ENCODE results near the gene PFKFB1. TPM values are rescaled to one million over a fixed set of nuclear protein-coding genes. Genes with fewer than 3 reads are reported as not detected.

The PFKFB1 gene
- polyA plus RNA-seq, 1 experiment = not detected

GRCh38 chrX:54934890-54935289, 59.1 kb downstream of the PFKFB1 start:
- no peaks in the 10 kb centered on the region for H3K9me3 ChIP-seq (ENCODE audit: control insufficient read depth, insufficient read depth, low read length)
- no peaks in the 10 kb centered on the region for H3K27me3 ChIP-seq (ENCODE audit: control insufficient read depth, insufficient read depth, low read length)
- ChIA-PET POLR2A (no interaction called here), CTCF (no interaction called here)
- TF ChIP-seq, protein P1, sequence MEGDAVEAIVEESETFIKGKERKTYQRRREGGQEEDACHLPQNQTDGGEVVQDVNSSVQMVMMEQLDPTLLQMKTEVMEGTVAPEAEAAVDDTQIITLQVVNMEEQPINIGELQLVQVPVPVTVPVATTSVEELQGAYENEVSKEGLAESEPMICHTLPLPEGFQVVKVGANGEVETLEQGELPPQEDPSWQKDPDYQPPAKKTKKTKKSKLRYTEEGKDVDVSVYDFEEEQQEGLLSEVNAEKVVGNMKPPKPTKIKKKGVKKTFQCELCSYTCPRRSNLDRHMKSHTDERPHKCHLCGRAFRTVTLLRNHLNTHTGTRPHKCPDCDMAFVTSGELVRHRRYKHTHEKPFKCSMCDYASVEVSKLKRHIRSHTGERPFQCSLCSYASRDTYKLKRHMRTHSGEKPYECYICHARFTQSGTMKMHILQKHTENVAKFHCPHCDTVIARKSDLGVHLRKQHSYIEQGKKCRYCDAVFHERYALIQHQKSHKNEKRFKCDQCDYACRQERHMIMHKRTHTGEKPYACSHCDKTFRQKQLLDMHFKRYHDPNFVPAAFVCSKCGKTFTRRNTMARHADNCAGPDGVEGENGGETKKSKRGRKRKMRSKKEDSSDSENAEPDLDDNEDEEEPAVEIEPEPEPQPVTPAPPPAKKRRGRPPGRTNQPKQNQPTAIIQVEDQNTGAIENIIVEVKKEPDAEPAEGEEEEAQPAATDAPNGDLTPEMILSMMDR (IDR thresholded peaks at IDR 0.05; ENCODE audit: low read depth, low read length) = no peak
- no peak for DNase-seq (ENCODE audit: low read depth, low spot score)
- no peak overlapping the region for H3K4me3 ChIP-seq (ENCODE audit: low read depth, low read length)
- no peak overlapping the region for H3K27ac ChIP-seq (ENCODE audit: low read depth, low read length)

DNA sequence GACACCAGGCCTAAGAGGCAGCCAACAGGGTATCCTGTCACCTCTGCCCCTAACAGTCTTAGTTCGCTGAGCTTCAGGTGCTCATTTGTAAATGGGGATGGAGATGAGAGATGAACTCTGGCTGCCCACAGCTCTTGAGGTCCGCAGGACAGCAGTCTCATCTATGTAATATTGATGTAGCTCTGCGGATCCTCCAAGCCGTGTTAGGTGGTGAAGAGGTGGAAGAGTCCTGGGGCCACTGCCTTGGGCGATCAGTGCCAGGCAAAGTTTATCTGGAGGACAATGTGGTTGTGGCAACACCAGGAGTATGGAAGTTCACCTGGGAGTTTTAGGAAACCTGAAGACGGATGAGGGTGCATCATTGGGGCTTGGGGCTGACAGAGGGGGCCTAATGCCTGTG, 59.9 kb downstream of the PFKFB1 start:
- no peak for DNase-seq (ENCODE audit: low read depth, low spot score)
- ChIA-PET CTCF (no interaction called here), POLR2A (no interaction called here)
- no peaks in the 10 kb centered on the region for H3K9me3 ChIP-seq (ENCODE audit: control insufficient read depth, insufficient read depth, low read length)
- H3K27ac ChIP-seq (ENCODE audit: low read depth, low read length) = no peak overlapping the region
- no peaks in the 10 kb centered on the region for H3K27me3 ChIP-seq (ENCODE audit: control insufficient read depth, insufficient read depth, low read length)
- no peak overlapping the region for H3K4me3 ChIP-seq (ENCODE audit: low read depth, low read length)
- TF ChIP-seq, protein P1 (IDR thresholded peaks at IDR 0.05; ENCODE audit: low read depth, low read length) = no peak

DNA sequence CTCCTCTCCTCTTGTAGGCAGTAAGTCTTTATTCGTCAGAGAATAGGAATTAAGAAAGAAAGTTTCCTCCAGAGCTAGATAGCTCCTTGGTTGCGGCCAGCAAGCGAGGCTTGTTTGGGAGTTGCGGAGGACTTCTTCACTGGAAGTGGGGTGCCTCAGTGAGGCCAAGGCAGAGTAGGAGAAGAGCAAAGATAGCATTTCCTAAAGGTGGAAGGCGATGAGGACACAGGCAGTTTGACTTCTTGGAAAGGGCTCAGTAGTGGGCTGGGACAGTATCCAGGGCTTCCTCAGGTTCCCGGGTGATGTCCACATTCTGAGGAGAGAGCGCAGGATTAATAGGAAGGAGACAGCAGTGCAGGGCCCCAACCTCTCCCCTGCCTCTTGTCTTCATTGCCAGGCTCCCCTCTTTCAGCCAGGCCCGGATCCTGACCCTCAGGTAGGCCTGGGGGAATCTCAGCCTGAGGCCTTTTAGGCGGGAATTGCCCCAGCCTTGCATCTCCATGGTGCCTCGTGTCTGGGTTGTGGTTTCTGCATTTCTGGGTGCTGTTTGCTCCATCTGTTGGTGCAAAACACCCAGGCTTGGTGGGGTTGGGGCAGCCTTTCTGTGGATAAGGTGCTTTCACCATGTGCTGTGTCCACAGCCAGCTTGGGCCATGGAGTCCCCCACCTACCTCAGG, 60.7 kb downstream of the PFKFB1 start:
- Histone ChIP-seq H3K27ac (ENCODE audit: low read depth, low read length) (no peak overlapping the region), H3K9me3 (ENCODE audit: control insufficient read depth, insufficient read depth, low read length) (no peaks in the 10 kb centered on the region), H3K4me3 (ENCODE audit: low read depth, low read length) (no peak overlapping the region), H3K27me3 (ENCODE audit: control insufficient read depth, insufficient read depth, low read length) (no peaks in the 10 kb centered on the region)
- ChIA-PET CTCF (no interaction called here), POLR2A (no interaction called here)
- TF ChIP-seq, protein P1 (IDR thresholded peaks at IDR 0.05; ENCODE audit: low read depth, low read length) = no peak
- DNase-seq (ENCODE audit: low read depth, low spot score) = no peak

DNA sequence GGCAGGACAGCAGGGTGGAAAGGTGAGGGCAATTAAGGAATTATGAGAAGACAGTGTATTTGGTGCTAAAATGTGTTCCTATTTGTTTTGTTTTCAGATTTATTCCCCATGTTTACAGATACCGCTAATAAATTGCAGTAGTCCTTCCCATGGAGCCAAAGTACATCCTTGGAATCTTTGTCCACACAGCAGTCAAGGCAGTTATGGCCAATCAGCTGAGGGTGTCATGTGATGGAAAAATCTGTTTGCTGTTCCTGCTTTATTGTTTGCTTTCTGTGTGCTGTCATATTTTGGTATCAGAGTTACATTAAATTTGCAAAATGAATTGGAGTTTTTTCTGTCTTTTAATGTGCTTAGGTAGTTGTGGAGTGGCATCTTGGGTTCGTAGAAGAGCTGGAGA, 62.9 kb downstream of the PFKFB1 start:
- H3K27ac ChIP-seq (ENCODE audit: low read depth, low read length) = no peak overlapping the region
- ChIA-PET CTCF (no interaction called here), POLR2A (no interaction called here)
- TF ChIP-seq, protein P1 (IDR thresholded peaks at IDR 0.05; ENCODE audit: low read depth, low read length) = no peak
- H3K9me3 ChIP-seq (ENCODE audit: control insufficient read depth, insufficient read depth, low read length) = no peaks in the 10 kb centered on the region
- H3K27me3 ChIP-seq (ENCODE audit: control insufficient read depth, insufficient read depth, low read length) = no peaks in the 10 kb centered on the region
- no peak overlapping the region for H3K4me3 ChIP-seq (ENCODE audit: low read depth, low read length)
- no peak for DNase-seq (ENCODE audit: low read depth, low spot score)

DNA sequence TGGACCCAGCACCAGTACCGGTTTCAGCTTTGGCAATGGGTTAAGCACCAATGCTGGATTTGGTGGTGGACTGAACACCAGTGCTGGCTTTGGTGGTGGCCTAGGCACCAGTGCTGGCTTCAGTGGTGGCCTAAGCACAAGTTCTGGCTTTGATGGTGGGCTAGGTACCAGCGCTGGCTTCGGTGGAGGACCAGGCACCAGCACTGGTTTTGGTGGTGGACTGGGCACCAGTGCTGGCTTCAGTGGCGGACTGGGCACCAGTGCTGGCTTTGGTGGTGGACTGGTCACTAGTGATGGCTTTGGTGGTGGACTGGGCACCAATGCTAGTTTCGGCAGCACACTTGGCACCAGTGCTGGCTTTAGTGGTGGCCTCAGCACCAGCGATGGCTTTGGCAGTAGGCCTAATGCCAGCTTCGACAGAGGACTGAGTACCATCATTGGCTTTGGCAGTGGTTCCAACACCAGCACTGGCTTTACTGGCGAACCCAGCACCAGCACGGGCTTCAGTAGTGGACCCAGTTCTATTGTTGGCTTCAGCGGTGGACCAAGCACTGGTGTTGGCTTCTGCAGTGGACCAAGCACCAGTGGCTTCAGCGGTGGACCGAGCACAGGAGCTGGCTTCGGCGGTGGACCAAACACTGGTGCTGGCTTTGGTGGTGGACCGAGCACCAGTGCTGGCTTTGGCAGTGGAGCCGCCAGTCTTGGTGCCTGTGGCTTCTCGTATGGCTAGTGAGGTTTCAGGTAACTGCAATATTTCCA, 63.5 kb downstream of the PFKFB1 start:
- Histone ChIP-seq H3K27ac (ENCODE audit: low read depth, low read length) (no peak overlapping the region), H3K9me3 (ENCODE audit: control insufficient read depth, insufficient read depth, low read length) (no peaks in the 10 kb centered on the region), H3K4me3 (ENCODE audit: low read depth, low read length) (no peak overlapping the region), H3K27me3 (ENCODE audit: control insufficient read depth, insufficient read depth, low read length) (no peaks in the 10 kb centered on the region)
- TF ChIP-seq, protein P1 (IDR thresholded peaks at IDR 0.05; ENCODE audit: low read depth, low read length) = no peak
- CTCF ChIA-PET = no interaction called here
- no peak for DNase-seq (ENCODE audit: low read depth, low spot score)
- POLR2A ChIA-PET = no interaction called here
